Tibial nerve (tissue), 4 donors: ENCODE results near the gene LGALS9B.
"Not testable (repeated sequence)": the region's sequence is repeated elsewhere in the genome, so short reads cannot be mapped to it uniquely, and the experiment has no call there.

Source experiments
- EP300 ChIP-seq, 2 donors: sonication (generic); formaldehyde crosslinking; IDR thresholded peaks; one replicate each; pipeline ENCODE4 v1.6.1; 2017; ENCODE audit warnings: antibody characterized with exemption in 2 of 2, mild to moderate bottlenecking in 1 of 2
- TF ChIP-seq, protein P1 (sequence below), 5 experiments: fragments of 200-600 bp in 3 of 5; fragments of 450-650 bp in 2 of 5; sonication (generic) in 3 of 5; IDR thresholded peaks; one replicate each; pipeline ENCODE4 v1.5.1; 2016 to 2019; ENCODE audit warnings: antibody characterized with exemption in 5 of 5, mild to moderate bottlenecking in 3 of 5, moderate library complexity in 2 of 5

DNA sequence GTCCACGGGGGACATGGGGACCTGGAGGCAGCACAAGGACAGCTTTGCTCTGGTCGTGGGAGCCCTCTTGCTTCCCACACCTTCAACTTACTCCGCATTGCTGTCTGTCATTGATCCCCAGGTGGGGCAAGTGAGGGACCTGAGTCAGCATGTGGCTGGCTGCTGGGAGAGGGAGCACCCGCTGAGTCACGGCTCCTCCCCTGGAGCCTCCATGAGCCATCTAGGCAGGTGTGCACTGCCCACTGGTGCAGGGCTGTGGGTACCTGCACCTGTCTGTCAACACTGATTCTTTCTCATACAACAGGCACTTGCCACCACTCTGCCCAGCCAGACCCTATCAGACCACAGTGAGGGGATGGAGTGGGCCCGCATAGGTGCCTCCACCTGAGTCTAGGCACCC is 24.8 kb upstream of the LGALS9B start:
- TF ChIP-seq, protein P1, sequence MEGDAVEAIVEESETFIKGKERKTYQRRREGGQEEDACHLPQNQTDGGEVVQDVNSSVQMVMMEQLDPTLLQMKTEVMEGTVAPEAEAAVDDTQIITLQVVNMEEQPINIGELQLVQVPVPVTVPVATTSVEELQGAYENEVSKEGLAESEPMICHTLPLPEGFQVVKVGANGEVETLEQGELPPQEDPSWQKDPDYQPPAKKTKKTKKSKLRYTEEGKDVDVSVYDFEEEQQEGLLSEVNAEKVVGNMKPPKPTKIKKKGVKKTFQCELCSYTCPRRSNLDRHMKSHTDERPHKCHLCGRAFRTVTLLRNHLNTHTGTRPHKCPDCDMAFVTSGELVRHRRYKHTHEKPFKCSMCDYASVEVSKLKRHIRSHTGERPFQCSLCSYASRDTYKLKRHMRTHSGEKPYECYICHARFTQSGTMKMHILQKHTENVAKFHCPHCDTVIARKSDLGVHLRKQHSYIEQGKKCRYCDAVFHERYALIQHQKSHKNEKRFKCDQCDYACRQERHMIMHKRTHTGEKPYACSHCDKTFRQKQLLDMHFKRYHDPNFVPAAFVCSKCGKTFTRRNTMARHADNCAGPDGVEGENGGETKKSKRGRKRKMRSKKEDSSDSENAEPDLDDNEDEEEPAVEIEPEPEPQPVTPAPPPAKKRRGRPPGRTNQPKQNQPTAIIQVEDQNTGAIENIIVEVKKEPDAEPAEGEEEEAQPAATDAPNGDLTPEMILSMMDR (IDR thresholded peaks at IDR 0.05) = not testable (repeated sequence)
- not testable (repeated sequence) for TF ChIP-seq EP300 (IDR thresholded peaks at IDR 0.05)
